AG10803 (cell line): Measurements from ENCODE around the gene ARHGAP28.

ENCODE experiments used
- DNase-seq: peaks from one replicate; pipeline ENCODE4 v3.0.0; 2010; ENCODE audit warnings: low read depth
- H3K4me3 ChIP-seq: 2 replicates; pipeline ENCODE4 v1.5.1; 2011; ENCODE audit warnings: mild to moderate bottlenecking, low read length, control low read depth
- TF ChIP-seq, protein P1 (sequence below): conservative IDR thresholded peaks from 2 replicates; pipeline ENCODE4 v1.5.1; 2011; ENCODE audit warnings: mild to moderate bottlenecking, low read length, control low read depth, inconsistent platforms

ARHGAP28 gene

DNA sequence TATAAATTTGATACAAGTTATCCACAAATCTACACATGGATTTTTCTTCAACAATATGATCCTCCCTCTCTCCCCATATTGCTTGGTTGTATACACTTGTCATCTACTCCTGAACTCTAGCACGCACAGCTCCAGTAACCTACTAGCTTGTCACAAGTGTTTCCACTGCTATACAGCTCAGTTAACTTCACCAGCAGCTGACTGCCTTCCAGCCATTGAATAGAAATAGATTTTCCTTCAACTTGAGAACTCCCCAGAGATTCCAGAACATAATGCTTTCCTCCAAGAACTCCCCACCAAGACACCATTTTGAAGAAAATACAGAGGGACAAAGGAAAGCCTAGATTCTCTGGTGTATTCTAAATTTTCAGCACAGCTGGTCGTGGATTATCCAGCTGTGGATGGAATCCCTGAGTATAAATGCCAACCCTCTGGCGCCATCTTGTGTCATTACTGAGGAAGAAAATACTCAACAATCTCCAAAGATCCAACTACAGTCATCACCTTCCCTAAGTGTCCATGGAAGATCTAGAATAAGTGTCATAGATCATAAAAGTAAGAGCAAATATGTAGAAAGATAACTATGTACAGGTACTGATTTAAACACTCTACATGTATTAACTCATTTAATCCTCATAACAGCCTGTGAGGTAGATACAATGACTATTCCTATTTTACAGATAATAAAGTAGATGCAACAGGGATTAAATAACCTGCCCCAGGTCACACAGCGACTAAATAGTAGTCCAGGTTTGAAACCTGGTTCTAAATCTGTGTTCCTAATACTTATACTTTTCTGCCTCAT lies 156.7 kb downstream of the ARHGAP28 start:
- TF ChIP-seq, protein P1, sequence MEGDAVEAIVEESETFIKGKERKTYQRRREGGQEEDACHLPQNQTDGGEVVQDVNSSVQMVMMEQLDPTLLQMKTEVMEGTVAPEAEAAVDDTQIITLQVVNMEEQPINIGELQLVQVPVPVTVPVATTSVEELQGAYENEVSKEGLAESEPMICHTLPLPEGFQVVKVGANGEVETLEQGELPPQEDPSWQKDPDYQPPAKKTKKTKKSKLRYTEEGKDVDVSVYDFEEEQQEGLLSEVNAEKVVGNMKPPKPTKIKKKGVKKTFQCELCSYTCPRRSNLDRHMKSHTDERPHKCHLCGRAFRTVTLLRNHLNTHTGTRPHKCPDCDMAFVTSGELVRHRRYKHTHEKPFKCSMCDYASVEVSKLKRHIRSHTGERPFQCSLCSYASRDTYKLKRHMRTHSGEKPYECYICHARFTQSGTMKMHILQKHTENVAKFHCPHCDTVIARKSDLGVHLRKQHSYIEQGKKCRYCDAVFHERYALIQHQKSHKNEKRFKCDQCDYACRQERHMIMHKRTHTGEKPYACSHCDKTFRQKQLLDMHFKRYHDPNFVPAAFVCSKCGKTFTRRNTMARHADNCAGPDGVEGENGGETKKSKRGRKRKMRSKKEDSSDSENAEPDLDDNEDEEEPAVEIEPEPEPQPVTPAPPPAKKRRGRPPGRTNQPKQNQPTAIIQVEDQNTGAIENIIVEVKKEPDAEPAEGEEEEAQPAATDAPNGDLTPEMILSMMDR = peak; percentile 80
- no peak overlapping the region for H3K4me3 ChIP-seq
- DNase-seq = peak; percentile 59

DNA sequence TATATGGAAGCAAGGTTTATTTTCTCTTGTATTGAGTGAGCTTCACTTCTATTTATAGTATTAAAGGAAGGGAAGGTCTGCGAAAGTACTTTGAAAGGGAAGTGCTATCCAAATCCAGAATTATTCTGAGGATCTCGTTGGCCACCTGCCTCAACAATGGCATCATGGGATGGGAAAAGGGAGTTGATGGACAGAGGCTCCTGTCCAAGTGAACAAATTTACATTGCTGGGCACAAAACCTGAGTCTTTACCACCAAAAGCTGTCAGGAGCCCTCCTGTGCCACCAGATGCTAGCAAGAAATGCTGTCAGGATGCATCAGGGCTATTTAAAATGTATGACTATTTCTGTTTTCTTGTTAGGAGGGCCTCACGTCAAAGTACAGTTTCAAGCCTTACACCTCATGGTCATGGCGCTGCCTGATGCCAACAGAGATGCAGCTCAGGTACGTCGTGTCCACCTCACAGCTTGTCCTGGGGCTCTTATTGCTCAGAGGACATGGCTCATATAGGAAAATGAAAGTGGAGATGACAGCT lies 157.3 kb downstream of the ARHGAP28 start:
- TF ChIP-seq, protein P1 = no peak
- no peak for DNase-seq
- H3K4me3 ChIP-seq = no peak overlapping the region

DNA sequence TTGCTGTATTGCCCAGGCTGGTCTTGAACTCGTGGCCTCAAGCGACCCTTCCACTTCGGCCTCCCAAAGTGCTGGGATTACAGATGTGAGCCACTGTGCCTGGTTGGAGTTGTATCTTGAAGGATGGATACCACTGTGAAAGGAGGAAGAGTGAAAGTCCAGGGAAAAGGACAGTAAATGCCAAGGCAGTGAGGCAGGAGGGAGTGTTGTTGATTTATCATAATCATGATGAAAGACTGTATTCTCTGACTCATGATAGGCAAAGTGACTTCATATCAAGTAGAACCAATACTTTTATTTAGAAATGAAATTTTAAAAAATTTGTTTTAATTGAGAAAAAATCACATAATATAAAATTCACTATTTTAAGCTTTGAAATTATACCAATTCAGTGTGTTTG lies 162.3 kb downstream of the ARHGAP28 start:
- no peak overlapping the region for H3K4me3 ChIP-seq
- DNase-seq = no peak
- TF ChIP-seq, protein P1 = no peak

DNA sequence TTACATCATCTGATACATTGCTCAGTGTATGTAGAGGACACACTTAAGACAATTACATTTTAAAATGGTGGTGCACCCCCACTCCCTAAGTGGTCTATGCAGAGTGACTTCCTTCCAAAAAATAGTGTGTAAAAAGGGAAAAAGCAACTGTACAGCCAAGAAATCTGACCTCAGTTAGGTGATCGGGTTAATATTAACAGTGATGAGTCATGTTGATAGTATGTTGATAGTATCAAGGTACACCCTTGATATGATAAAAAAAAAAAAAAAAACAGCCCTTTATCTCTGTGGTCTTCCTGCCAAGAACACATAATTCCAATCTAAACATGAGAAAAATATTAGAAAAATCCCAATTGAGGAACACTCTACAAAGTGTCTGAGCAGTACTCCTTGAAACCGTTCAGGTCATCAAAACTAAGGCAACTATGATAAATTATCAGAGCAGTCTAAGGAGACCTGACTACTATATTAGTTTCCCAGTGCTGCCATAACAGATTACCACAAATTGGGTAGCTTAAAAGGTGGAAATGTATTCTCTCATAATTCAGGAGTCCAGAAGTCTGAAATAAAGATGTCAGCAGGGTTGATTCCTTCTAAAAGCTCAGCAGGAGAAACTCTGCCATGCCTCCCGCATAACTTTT lies 171.9 kb downstream of the ARHGAP28 start:
- TF ChIP-seq, protein P1 = no peak
- no peak for DNase-seq
- no peak overlapping the region for H3K4me3 ChIP-seq

DNA sequence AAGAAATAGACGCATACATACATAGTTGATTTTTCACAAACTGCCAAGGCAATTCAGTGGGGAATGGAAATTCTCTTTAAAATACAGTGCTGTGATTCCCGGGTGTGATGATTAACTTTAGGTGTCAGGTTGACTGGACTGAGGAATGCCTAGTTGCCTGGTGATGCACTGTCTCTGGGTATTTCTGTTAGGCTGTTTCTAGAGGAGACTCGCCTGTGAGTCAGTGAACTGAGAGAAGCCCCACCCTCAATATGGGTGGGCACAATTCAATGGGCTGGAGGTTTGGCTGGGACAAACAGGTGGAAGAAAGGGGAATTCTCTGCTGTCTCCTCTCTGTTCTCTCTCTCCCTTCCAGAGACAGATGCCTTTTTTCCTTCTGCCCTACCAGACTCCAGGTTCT lies 187.6 kb downstream of the ARHGAP28 start:
- TF ChIP-seq, protein P1 = no peak
- H3K4me3 ChIP-seq = no peak overlapping the region
- no peak for DNase-seq

DNA sequence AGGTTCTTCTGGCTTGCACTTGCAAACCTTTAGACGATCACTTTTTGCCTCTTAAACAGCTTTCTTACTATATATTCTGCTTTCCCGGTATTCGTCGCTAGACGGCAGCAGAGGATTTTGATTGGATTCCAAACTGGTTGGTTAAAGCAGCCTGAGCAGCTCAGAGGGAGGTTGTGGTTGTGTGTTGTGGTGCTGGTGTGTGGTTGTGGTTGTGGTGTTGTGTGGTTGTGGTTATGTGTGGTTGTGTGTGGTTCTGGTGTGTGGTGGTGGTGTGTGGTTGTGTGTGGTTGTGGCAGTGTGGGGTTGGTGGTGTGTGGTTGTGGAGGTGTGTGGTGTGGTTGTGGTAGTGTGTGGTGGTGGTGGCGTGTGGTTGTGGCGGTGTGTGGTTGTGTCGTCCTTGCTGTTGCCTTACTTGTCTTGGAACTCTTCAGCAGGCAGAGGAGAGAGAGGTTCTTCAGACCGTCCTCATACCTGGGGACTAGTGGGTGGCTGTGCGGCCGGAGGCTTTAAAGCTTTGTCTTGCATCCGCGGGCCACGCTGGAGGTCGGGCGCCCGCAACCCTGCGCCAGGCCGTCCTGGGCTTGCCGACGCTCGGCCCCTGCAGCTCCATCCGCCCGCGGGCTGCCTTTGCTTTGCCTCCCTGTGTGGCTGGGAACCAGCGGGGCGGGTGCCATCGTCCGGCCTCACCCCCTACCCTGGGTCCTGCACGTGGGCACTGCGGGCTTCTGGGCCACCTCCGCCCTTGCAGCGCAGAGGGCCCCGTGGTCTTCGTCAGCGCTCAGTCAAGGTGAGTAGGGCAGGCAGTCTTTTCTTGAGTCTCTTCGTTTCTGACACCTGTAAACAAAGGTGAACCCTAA lies 190.8 kb downstream of the ARHGAP28 start:
- DNase-seq = peak; percentile 66
- TF ChIP-seq, protein P1 = peak; percentile 90
- H3K4me3 ChIP-seq = no peak overlapping the region
